PC-9 (cell line): Measurements from ENCODE around the gene NVL.

Experiments used
- CTCF ChIP-seq: fragments of 200-600 bp; sonication (generic); conservative IDR thresholded peaks from 2 replicates; pipeline ENCODE4 v1.6.1; 2017; ENCODE audit warnings: mixed run types, antibody characterized with exemption, mild to moderate bottlenecking, moderate library complexity
- EZH2 ChIP-seq: fragments of 200-600 bp; sonication (generic); IDR thresholded peaks from 2 replicates; pipeline ENCODE4 v1.8.0; 2017; ENCODE audit warnings: antibody characterized with exemption, low read depth

- TF ChIP-seq EZH2 (no peak), CTCF (no peak)
Observed at GRCh38 chr1:224321706-224322105, 8.3 kb downstream of the NVL start.
